WTC11 (cell line): ENCODE measurements around the gene BICDL2. TPM values are rescaled to one million over a fixed set of nuclear protein-coding genes. Genes with fewer than 3 reads are reported as not detected.
"Not testable (repeated sequence)": the region's sequence is repeated elsewhere in the genome, so short reads cannot be mapped to it uniquely, and the experiment has no call there.

Experiments used
- ATAC-seq: fragments of 200-7000 bp; cut with Tn5 transposase; 2 replicates; pipeline ENCODE4 v1.10.0; 2021; ENCODE audit warnings: mild to moderate bottlenecking, moderate library complexity
- CTCF ChIA-PET: fragments of 300-600 bp; sonication (Branson Sonifier 250); formaldehyde crosslinking; loops from one replicate; lab custom pipeline; 2021; ENCODE audit warnings: antibody characterized with exemption; lab: Charles Lee
- POLR2A ChIA-PET: fragments of 350-600 bp; sonication (Branson Sonifier 250); formaldehyde crosslinking; loops from one replicate; lab custom pipeline; 2021; ENCODE audit warnings: antibody characterized with exemption; lab: Charles Lee
- DNase-seq: peaks from one replicate; pipeline ENCODE4 v3.0.0; 2021; ENCODE audit warnings: low spot score
- H3K27ac Mint-ChIP-seq: 2 replicates; pipeline ENCODE4 v1.8.0; 2021; ENCODE audit warnings: mixed read lengths
- H3K27me3 Mint-ChIP-seq: 2 replicates; pipeline ENCODE4 v1.8.0; 2021; ENCODE audit warnings: low read depth, mild to moderate bottlenecking, moderate library complexity, mixed read lengths
- H3K36me3 Mint-ChIP-seq: 2 replicates; pipeline ENCODE4 v1.8.0; 2021; ENCODE audit warnings: mixed read lengths
- H3K4me1 Mint-ChIP-seq: 2 replicates; pipeline ENCODE4 v1.8.0; 2022; ENCODE audit warnings: mixed read lengths
- H3K4me3 Mint-ChIP-seq: 2 replicates; pipeline ENCODE4 v1.8.0; 2021; ENCODE audit warnings: mild to moderate bottlenecking, moderate library complexity, mixed read lengths
- H3K9me3 Mint-ChIP-seq: 2 replicates; pipeline ENCODE4 v1.8.0; 2021; ENCODE audit warnings: mixed read lengths
- ATF2 ChIP-seq: sonication (generic); formaldehyde crosslinking; IDR thresholded peaks from 2 replicates; pipeline ENCODE4 v1.8.1; 2022; ENCODE audit warnings: low read depth, missing genetic modification reagents, borderline replicate concordance
- ATF6 ChIP-seq: sonication (generic); formaldehyde crosslinking; IDR thresholded peaks from 2 replicates; pipeline ENCODE4 v1.8.1; 2023; ENCODE audit warnings: mild to moderate bottlenecking, missing genetic modification reagents
- CREB1 ChIP-seq: sonication (generic); formaldehyde crosslinking; IDR thresholded peaks from 2 replicates; pipeline ENCODE4 v1.8.0; 2023; ENCODE audit warnings: mild to moderate bottlenecking, missing genetic modification reagents
- ETV6 ChIP-seq: sonication (generic); formaldehyde crosslinking; IDR thresholded peaks from 2 replicates; pipeline ENCODE4 v1.8.1; 2022; ENCODE audit warnings: mild to moderate bottlenecking, missing genetic modification reagents
- FOXJ3 ChIP-seq: sonication (generic); formaldehyde crosslinking; IDR thresholded peaks from 2 replicates; pipeline ENCODE4 v1.9.0; 2021; ENCODE audit warnings: missing genetic modification reagents, mild to moderate bottlenecking, borderline replicate concordance
- GABPB1 ChIP-seq: sonication (generic); formaldehyde crosslinking; IDR thresholded peaks from 2 replicates; pipeline ENCODE4 v1.8.1; 2023; ENCODE audit warnings: mild to moderate bottlenecking, missing genetic modification reagents
- GTF2I ChIP-seq: fragments of 250-450 bp; sonication (Bioruptor Pico); conservative IDR thresholded peaks from 2 replicates; pipeline ENCODE4 v1.4.0; 2021; ENCODE audit warnings: mild to moderate bottlenecking
- JAZF1 ChIP-seq: fragments of 250-450 bp; sonication (Bioruptor Pico); IDR thresholded peaks from 2 replicates; pipeline ENCODE4 v1.9.0; 2021; ENCODE audit warnings: moderate library complexity, mild to moderate bottlenecking, inconsistent platforms
- JUN ChIP-seq: sonication (generic); formaldehyde crosslinking; IDR thresholded peaks from 2 replicates; pipeline ENCODE4 v1.8.0; 2023; ENCODE audit warnings: mild to moderate bottlenecking, missing genetic modification reagents
- MLX ChIP-seq: sonication (generic); formaldehyde crosslinking; IDR thresholded peaks from 2 replicates; pipeline ENCODE4 v1.8.1; 2023; ENCODE audit warnings: mild to moderate bottlenecking, missing genetic modification reagents, moderate library complexity
- NFATC4 ChIP-seq: fragments of 250-450 bp; sonication (Bioruptor Pico); IDR thresholded peaks from 2 replicates; pipeline ENCODE4 v1.9.0; 2021; ENCODE audit warnings: mild to moderate bottlenecking
- OVOL2 ChIP-seq: fragments of 250-450 bp; sonication (Bioruptor Pico); IDR thresholded peaks from 2 replicates; pipeline ENCODE4 v1.9.0; 2021; ENCODE audit warnings: mild to moderate bottlenecking, borderline replicate concordance
- PRRX2 ChIP-seq: fragments of 250-450 bp; sonication (Bioruptor Pico); IDR thresholded peaks from 2 replicates; pipeline ENCODE4 v1.8.0; 2021; ENCODE audit warnings: mild to moderate bottlenecking
- SMAD3 ChIP-seq: sonication (generic); formaldehyde crosslinking; IDR thresholded peaks from 2 replicates; pipeline ENCODE4 v1.8.0; 2022; ENCODE audit warnings: missing genetic modification reagents, mild to moderate bottlenecking, borderline replicate concordance
- ZNF219 ChIP-seq: sonication (generic); formaldehyde crosslinking; IDR thresholded peaks from 2 replicates; pipeline ENCODE4 v1.8.0; 2023; ENCODE audit warnings: missing genetic modification reagents, mild to moderate bottlenecking, borderline replicate concordance
- ZNF263 ChIP-seq: sonication (generic); formaldehyde crosslinking; IDR thresholded peaks from 2 replicates; pipeline ENCODE4 v1.8.1; 2022; ENCODE audit warnings: low read depth, mild to moderate bottlenecking, moderate library complexity, missing genetic modification reagents
- ZNF317 ChIP-seq: sonication (generic); formaldehyde crosslinking; IDR thresholded peaks from 2 replicates; pipeline ENCODE4 v1.8.1; 2023; ENCODE audit warnings: low read depth, mild to moderate bottlenecking, moderate library complexity, missing genetic modification reagents, borderline replicate concordance
- ZNF416 ChIP-seq: fragments of 250-450 bp; sonication (Bioruptor Pico); IDR thresholded peaks from 2 replicates; pipeline ENCODE4 v1.9.0; 2021; ENCODE audit warnings: mild to moderate bottlenecking, inconsistent platforms
- ZNF423 ChIP-seq: fragments of 250-450 bp; sonication (Bioruptor Pico); IDR thresholded peaks from 2 replicates; pipeline ENCODE4 v2.1.2; 2022; ENCODE audit warnings: mild to moderate bottlenecking, moderate library complexity
- ZSCAN18 ChIP-seq: fragments of 250-450 bp; sonication (Bioruptor Pico); IDR thresholded peaks from 2 replicates; pipeline ENCODE4 v2.1.2; 2022; ENCODE audit warnings: mild to moderate bottlenecking, moderate library complexity
- total RNA-seq: library from RNA; stranded (reverse); gene quantifications from 3 replicates; pipeline ENCODE4 v1.2.3, GENCODE V29; 2021
- TF ChIP-seq, protein P1 (sequence below): sonication (generic); formaldehyde crosslinking; IDR thresholded peaks from 2 replicates; pipeline ENCODE4 v1.8.1; 2022; ENCODE audit warnings: mild to moderate bottlenecking, missing genetic modification reagents, moderate library complexity, borderline replicate concordance
- TF ChIP-seq, protein P2 (sequence below): sonication (generic); formaldehyde crosslinking; IDR thresholded peaks from 2 replicates; pipeline ENCODE4 v1.8.0; 2022; ENCODE audit warnings: mild to moderate bottlenecking, missing genetic modification reagents

The BICDL2 gene
- total RNA-seq, 1 experiment from 2014 or later = 28.2 TPM

DNA sequence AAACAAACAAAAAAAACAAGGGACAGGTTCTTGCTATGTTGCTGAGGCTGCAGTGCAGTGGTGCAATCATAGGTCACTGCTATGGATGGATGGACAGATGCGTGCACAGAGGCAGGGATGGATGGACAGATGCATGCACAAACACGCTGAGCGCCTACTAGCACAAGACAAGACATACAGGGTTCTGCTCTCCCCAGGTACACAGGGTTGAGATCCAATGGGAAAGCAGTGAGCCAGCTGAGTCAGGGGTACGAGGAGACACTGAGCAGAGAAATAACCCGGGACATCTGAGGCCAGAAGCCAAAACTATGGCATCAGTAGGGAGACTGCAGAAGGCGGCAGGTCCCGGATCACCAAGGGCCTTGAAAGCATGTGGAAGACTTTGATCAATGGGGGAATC, 34.9 kb upstream of the BICDL2 start:
- ATAC-seq (no peak), DNase-seq (no peak)
- no peaks in the 10 kb centered on the region for H3K36me3 Mint-ChIP-seq
- peaks cover 31% of the 10 kb centered on the region for H3K4me1 Mint-ChIP-seq
- H3K27me3 Mint-ChIP-seq = peaks cover 12% of the 10 kb centered on the region
- POLR2A ChIA-PET = no interaction called here
- TF ChIP-seq GABPB1 (CRISPR knock-in tag) (no peak), ZNF317 (CRISPR knock-in tag) (no peak), ATF2 (no peak), FOXJ3 (CRISPR knock-in tag) (no peak), ATF6 (CRISPR knock-in tag) (no peak), NFATC4 (CRISPR knock-in tag) (no peak), JUN (no peak), OVOL2 (no peak), ZNF219 (CRISPR knock-in tag) (no peak), PRRX2 (no peak), ETV6 (CRISPR knock-in tag) (no peak), ZNF416 (no peak)
- TF ChIP-seq, protein P1, sequence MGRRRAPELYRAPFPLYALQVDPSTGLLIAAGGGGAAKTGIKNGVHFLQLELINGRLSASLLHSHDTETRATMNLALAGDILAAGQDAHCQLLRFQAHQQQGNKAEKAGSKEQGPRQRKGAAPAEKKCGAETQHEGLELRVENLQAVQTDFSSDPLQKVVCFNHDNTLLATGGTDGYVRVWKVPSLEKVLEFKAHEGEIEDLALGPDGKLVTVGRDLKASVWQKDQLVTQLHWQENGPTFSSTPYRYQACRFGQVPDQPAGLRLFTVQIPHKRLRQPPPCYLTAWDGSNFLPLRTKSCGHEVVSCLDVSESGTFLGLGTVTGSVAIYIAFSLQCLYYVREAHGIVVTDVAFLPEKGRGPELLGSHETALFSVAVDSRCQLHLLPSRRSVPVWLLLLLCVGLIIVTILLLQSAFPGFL (CRISPR knock-in tag) = no peak
- TF ChIP-seq, protein P2, sequence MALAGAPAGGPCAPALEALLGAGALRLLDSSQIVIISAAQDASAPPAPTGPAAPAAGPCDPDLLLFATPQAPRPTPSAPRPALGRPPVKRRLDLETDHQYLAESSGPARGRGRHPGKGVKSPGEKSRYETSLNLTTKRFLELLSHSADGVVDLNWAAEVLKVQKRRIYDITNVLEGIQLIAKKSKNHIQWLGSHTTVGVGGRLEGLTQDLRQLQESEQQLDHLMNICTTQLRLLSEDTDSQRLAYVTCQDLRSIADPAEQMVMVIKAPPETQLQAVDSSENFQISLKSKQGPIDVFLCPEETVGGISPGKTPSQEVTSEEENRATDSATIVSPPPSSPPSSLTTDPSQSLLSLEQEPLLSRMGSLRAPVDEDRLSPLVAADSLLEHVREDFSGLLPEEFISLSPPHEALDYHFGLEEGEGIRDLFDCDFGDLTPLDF (CRISPR knock-in tag) = no peak
- H3K4me3 Mint-ChIP-seq = no peak overlapping the region
- H3K9me3 Mint-ChIP-seq = no peaks in the 10 kb centered on the region
- CTCF ChIA-PET = no interaction called here
- H3K27ac Mint-ChIP-seq = no peak overlapping the region

DNA sequence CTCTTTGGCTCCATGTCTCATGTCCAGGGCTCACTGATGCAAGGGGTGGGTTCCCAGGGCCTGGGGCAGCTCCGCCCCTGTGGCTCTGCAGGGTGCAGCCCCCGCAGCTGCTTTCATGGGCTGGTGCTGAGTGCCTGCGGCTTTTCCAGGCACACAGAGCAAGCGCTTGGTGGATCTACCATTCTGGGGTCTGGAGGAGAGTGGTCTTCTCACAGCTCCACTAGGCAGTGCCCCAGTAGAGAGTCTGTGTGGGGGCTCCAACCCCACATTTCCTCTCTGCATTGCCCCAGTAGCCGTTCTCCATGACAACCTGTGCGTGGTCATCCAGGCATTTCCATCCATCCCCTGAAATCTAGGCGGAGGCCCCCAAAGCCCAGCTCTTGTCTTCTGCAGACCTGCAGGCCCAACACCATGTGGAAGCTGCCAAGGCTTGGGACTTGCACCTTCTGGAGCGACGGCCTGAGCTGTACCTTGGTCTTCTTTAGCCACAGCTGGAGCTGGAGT, 33.9 kb upstream of the BICDL2 start:
- Mint-ChIP-seq H3K4me1 (peaks cover 30% of the 10 kb centered on the region), H3K27ac (no peak overlapping the region), H3K9me3 (no peaks in the 10 kb centered on the region), H3K4me3 (no peak overlapping the region), H3K27me3 (peaks cover 12% of the 10 kb centered on the region), H3K36me3 (no peaks in the 10 kb centered on the region)
- ChIA-PET POLR2A (no interaction called here), CTCF (interaction anchor here (1.0 to 1.5 kb wide), 8 partner anchors 11 to 59 kb away, joined by 3 to 5 read pairs (median 4); no protein-coding TSS in a partner anchor)
- DNase-seq (no peak), ATAC-seq (0 out of 2 replicates have a peak, but pooled peaks have one; percentile 16)
- TF ChIP-seq GTF2I (CRISPR knock-in tag) (no peak), ZNF219 (CRISPR knock-in tag) (no peak), ZNF263 (CRISPR knock-in tag) (no peak), JAZF1 (CRISPR knock-in tag) (no peak), MLX (CRISPR knock-in tag) (no peak), ZSCAN18 (CRISPR knock-in tag) (no peak), SMAD3 (CRISPR knock-in tag) (no peak), ZNF423 (CRISPR knock-in tag) (no peak), CREB1 (CRISPR knock-in tag) (no peak)

DNA sequence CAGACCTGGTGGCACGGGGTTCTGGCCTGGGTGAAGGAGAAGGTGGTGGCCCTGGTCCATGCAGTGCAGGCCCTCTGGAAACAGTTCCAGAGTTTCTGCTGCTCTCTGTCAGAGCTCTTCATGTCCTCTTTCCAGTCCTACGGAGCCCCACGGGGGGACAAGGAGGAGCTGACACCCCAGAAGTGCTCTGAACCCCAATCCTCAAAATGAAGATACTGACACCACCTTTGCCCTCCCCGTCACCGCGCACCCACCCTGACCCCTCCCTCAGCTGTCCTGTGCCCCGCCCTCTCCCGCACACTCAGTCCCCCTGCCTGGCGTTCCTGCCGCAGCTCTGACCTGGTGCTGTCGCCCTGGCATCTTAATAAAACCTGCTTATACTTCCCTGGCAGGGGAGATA, 32.4 kb upstream of the BICDL2 start:
- DNase-seq, H3K9me3 Mint-ChIP-seq, ATAC-seq, H3K4me3 Mint-ChIP-seq, H3K27ac Mint-ChIP-seq, H3K36me3 Mint-ChIP-seq: not testable (repeated sequence)
- peaks cover 12% of the 10 kb centered on the region for H3K27me3 Mint-ChIP-seq
- POLR2A ChIA-PET = interaction anchor here (0.6 kb wide), 1 partner anchor 44 kb away, joined by 4 read pairs; no protein-coding TSS in a partner anchor
- CTCF ChIA-PET = interaction anchor here (0.9 to 2.1 kb wide), 3 partner anchors 10 to 37 kb away, joined by 3 to 8 read pairs (median 4); no protein-coding TSS in a partner anchor
- peaks cover 33% of the 10 kb centered on the region for H3K4me1 Mint-ChIP-seq
